ENCODE results near the gene CFAP43.

The CFAP43 gene

GRCh38 chr10:104231784-104232612 lies at the start of gene CFAP43:
CFAP43 (minus strand) TSS chr10:104232364; CDS start chr10:104232246, 118 bp downstream.
- DNase-seq: peak; percentile 99

GRCh38 chr10:104281694-104282093 lies 49.5 kb upstream of the CFAP43 start:
- no peak for DNase-seq

- DNase-seq: no peak
Measured at GRCh38 chr10:104279550-104280259, 47.5 kb upstream of the CFAP43 start.

- no peak for DNase-seq
Measured at GRCh38 chr10:104277785-104278184, 45.6 kb upstream of the CFAP43 start.

- no peak for DNase-seq
Measured at GRCh38 chr10:104276192-104276591, 44.0 kb upstream of the CFAP43 start.

GRCh38 chr10:104274762-104275721 lies 42.9 kb upstream of the CFAP43 start:
- DNase-seq: peak; percentile 78

GRCh38 chr10:104273899-104274575 lies 41.9 kb upstream of the CFAP43 start:
- DNase-seq: no peak

- no peak for DNase-seq
Measured at GRCh38 chr10:104273286-104273685, 41.1 kb upstream of the CFAP43 start.

- DNase-seq: peak; percentile 99
Measured at GRCh38 chr10:104268713-104269645, 36.8 kb upstream of the CFAP43 start, which contains the start of gene GSTO2. GSTO2 (plus strand) TSS chr10:104269184; CDS start chr10:104274916, 5,732 bp downstream.

GRCh38 chr10:104268405-104268712 lies 36.2 kb upstream of the CFAP43 start:
- DNase-seq: no peak

- no peak for DNase-seq
Measured at GRCh38 chr10:104267721-104268404, 35.7 kb upstream of the CFAP43 start.

GRCh38 chr10:104264783-104265182 lies 32.6 kb upstream of the CFAP43 start:
- no peak for DNase-seq

- no peak for DNase-seq
Measured at GRCh38 chr10:104262055-104262454, 29.9 kb upstream of the CFAP43 start.

GRCh38 chr10:104260775-104261115 lies 28.6 kb upstream of the CFAP43 start:
- peak; percentile 25 for DNase-seq

- DNase-seq: no peak
Measured at GRCh38 chr10:104259999-104260774, 28.0 kb upstream of the CFAP43 start.

GRCh38 chr10:104259456-104259855 lies 27.3 kb upstream of the CFAP43 start:
- DNase-seq: no peak

GRCh38 chr10:104258209-104258608 lies 26.0 kb upstream of the CFAP43 start:
- no peak for DNase-seq

GRCh38 chr10:104257235-104257634 lies 25.1 kb upstream of the CFAP43 start:
- no peak for DNase-seq

- DNase-seq: peak; percentile 24
Measured at GRCh38 chr10:104256335-104256961, 24.3 kb upstream of the CFAP43 start.
